Fibroblast of skin of right biceps (primary cell): ENCODE measurements around the gene SCART1.
"Not testable (repeated sequence)": the region's sequence is repeated elsewhere in the genome, so short reads cannot be mapped to it uniquely, and the experiment has no call there.

Source experiments
- DNase-seq: peaks from one replicate; pipeline ENCODE4 v3.0.0-alpha.2; 2013

SCART1 gene

GRCh38 chr10:133475821-133476640 lies 22.3 kb downstream of the SCART1 start:
- DNase-seq: no peak

- no peak for DNase-seq
These were observed 22.9 kb downstream of the SCART1 start for GRCh38 chr10:133476641-133476990.

DNA sequence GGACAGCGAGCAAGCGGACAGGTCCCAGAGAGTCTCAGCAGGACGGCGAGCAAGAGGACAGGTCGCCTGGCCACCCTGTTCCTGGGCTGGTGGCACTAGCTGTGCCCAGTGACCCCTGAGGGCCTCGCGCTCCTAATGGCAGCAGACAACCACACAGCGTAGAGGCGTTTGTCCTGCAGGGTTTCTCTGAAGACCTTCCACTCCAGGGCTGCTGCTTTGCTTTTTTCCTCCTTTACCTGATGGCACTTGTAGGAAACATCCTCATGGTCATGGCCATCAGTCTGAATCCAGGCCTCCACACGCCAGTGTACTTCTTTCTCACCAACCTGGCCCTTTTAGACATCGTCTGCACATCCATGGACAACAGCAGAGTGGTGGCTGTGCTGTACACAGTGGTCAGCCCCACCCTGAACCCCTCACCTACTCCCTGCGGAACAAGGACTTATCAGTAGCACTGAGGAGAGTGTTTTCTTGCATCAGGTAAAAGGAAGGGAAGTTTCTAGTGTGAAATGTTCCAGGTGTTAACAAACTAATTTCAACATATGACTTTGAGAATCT lies 27.4 kb downstream of the SCART1 start:
- no peak for DNase-seq

- DNase-seq: no peak
These were observed 27.9 kb downstream of the SCART1 start for GRCh38 chr10:133481657-133482056.

- DNase-seq: no peak
These were observed 31.1 kb downstream of the SCART1 start for GRCh38 chr10:133484818-133485217.

DNA sequence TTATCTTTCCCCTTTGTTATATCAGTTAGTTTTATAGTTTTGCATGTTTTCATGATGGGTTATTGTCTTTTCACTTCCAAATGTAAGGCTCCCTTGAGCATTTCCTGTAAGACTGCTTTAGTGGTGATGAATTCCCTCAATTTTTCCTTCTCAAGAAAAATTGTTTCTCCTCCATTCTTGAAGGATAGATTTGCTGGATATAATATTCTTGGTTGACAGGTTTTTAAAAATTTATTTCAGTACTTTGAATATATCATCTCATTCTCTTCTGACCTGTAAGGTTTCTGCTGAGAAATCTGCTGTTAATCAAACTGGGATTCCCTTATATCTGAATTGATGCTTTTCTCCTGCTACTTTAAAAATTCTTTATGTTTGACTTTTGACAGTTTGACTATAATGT lies 33.3 kb downstream of the SCART1 start:
- no peak for DNase-seq

GRCh38 chr10:133488354-133488753 lies 34.6 kb downstream of the SCART1 start:
- no peak for DNase-seq

DNA sequence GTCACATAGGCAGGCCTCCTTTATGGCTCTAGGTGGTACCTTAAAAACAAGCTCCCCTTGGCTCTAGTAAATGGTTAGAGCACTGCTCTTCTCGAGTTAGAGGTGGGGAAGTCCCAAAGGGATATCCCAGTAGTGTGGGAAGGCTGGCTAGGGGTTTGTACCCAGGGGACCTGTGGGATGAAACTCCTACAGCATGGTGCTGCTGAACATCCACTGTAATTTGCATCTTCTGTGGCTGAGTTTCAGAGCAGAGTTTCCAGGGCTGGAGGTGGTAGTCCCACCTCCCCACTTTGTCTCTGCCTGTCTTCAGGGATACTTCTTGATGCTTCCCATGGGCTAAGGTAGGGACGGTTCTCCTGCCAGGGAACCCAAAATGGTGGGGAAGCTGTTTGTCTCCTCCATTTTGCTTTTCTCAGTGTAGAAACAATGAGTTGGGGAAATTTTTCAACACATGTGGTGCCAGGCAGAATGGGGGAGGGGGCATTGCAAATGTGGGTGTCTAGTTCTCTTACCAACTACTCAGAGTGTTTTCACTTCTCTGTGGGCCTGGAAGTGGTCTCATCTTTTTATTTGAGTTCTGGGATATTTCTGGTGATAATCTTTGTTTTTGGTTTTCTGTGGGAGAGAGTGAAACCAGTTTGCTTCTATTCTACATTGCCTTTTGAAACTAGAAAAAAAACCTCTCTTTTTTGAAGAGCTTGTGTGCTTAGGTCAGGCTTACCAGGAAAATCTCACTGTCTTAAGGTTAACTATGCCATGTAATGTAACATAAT lies 36.3 kb downstream of the SCART1 start:
- DNase-seq: no peak

DNA sequence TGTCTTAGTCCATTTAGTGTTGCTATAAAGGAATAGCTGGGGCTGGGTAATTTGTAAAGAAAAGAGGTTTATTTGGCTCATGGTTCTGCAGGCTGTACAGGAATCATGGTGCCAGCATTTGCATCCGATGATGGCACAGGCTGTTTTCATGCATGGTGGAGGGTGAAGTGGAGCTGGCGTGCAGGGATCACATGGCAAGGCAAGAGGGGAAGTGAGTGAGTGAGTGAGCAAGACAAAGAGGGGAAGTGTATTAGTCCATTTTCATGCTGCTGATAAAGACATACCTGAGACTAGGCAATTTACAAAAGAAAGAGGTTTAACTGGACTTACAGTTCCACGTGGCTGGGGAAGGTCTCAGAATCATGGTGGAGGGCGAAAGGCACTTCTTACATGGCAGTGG lies 39.8 kb downstream of the SCART1 start:
- not testable (repeated sequence) for DNase-seq

DNA sequence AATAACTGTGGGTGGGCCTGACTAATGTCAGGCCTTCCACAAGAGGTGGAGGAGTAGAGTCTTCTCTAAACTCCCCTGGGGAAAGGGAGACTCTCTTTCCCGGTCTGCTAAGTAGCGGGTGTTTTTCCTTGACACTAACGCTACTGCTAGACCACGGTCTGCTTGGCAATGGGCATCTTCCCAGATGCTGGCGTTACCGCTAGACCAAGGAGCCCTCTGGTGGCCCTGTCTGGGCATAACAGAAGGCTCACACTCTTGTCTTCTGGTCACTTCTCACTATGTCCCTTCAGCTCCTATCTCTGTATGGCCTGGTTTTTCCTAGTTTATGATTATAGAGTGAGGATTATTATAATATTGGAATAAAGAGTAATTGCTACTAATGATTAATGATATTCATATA lies 43.6 kb downstream of the SCART1 start:
- DNase-seq: not testable (repeated sequence)

DNA sequence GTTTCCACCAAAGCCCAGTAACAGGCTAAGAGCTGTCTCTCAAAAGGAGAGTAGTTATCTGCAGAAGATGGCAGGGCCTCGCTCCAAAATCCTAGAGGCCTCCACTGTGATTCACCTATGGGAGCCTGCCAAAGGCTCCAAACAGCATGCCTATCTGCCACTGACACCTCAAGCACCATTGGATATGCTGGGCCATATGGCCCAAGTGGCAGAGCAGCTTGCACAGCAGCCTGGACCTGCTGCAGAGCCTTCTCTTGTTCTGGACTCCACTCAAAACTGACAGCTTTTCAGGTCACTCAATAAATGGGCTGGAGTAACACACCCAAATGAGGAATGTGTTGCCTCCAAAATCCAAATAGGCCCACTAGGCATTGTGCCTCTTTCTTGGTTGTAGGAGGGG lies 45.4 kb downstream of the SCART1 start:
- not testable (repeated sequence) for DNase-seq

GRCh38 chr10:133500897-133501296 lies 47.2 kb downstream of the SCART1 start:
- DNase-seq: not testable (repeated sequence)

GRCh38 chr10:133509700-133510099 lies 56.0 kb downstream of the SCART1 start:
- DNase-seq: no peak

DNA sequence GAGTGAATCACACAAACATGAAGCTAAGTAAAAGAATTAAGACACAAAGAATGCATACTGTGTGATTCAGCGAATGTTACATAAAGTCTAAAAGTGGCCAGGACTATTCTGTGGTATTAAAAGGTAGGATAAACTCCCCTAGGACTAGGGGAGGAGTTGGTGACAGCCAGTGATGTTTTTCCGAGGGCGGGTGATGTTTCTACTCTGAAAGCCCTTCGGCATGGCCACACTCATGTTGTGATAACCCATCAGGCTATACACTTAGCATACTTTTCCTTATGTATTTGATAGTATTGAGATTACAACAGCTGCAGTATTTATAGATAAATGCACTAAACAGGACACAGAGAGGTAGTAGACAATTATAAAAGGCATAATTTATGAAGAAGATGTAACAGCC lies 57.7 kb downstream of the SCART1 start:
- DNase-seq: no peak

DNA sequence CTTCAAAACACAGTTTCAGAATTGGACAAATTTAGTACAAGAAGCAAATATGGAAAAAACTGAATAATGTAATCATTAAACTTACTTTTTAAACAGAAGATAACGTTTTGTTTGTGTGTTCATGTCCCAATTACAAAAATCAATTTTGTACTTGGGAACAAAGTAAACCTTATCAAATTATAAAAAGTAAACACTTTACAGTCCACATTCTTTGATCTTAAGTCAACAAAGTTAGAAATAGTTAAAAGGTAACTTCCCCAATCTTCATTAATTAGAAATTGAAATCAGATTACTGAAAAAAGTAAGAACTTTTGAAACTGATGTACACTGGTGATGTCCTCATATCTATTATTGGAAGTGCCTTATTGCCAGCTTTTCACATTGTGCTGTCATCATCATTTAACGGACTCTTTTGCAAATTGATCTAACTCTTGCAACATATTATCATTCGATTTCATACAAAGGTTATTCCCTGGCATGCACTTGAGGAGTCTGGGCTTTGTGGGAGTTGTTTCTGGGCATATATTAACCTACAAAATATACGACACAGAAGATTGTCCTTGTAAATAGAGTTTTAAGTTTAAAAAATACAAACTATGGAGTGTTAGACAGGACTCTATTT lies 58.3 kb downstream of the SCART1 start:
- DNase-seq: no peak

GRCh38 chr10:133515471-133515870 lies 61.7 kb downstream of the SCART1 start:
- no peak for DNase-seq

- DNase-seq: no peak
These were observed 62.3 kb downstream of the SCART1 start for GRCh38 chr10:133516057-133516456.

DNA sequence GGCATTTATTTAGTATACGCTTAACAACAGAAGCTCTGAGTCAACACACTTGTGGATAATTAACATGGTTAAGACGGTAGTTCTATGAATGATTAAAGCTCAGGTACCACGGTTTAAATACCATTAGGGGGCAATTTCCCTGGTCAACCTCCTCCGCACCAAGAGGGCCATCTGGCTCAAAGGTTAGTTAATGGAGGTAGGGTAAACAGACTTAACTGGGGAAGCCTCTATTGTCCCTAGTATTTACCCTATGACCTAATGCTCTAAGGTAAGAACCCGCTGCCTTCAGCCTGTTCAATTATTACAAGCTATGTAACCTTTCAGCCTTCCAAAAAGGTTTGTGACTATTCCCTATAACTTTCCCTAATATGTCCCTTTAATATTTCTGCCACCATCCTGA lies 64.8 kb downstream of the SCART1 start:
- DNase-seq: not testable (repeated sequence)
